ENCODE measurements around the gene LZTS2. TPM values are rescaled to one million over a fixed set of nuclear protein-coding genes. Genes with fewer than 3 reads are reported as not detected.
A peak's percentile ranks its signal among the peaks of the same experiment; 100 is the strongest.

LZTS2 gene
- total RNA-seq, 4 donors from 2014 or later = 41.8 to 86.8 (median 56.6) TPM

GRCh38 chr10:100982916-100983830 lies 16.4 kb upstream of the LZTS2 start:
- in situ Hi-C loops (cut with MboI; ENCODE audit: low pct_ligation_motif_present in 1 of 4, low pct_unique_long_range_greater_than_20kb in 1 of 4, low sequenced_read_pairs in 3 of 4) = no loop called here
- no peak overlapping the region for H3K4me3 ChIP-seq
- H3K9me3 ChIP-seq = no peaks in the 10 kb centered on the region
- TF ChIP-seq POLR2A (IDR thresholded peaks at IDR 0.05) = no peak
- TF ChIP-seq CTCF (IDR thresholded peaks at IDR 0.05) = no peak
- TF ChIP-seq POLR2AphosphoS5 (IDR thresholded peaks at IDR 0.05) = no peak
- no peak for TF ChIP-seq EP300 (IDR thresholded peaks at IDR 0.05; ENCODE audit: low read depth)
- no peaks in the 10 kb centered on the region for H3K27me3 ChIP-seq
- peak; percentile 6 for DNase-seq
- peaks cover 0 to 8% (median 0%) of the 10 kb centered on the region in 4 donors for H3K36me3 ChIP-seq
- H3K4me1 ChIP-seq = peaks cover 15 to 22% (median 19%) of the 10 kb centered on the region in 4 donors
- WGBS, 2 donors (ENCODE audit: low coverage in 1 of 2) = 77 to 93% methylated on average over 2 to 24 of the region's 24 CpGs
- H3K27ac ChIP-seq = no peak overlapping the region
- intact Hi-C loops (cut with DNase I; ENCODE audit: low total_unique reads) = no loop called here

GRCh38 chr10:100983868-100984671 lies 15.5 kb upstream of the LZTS2 start:
- intact Hi-C loops (cut with DNase I; ENCODE audit: low total_unique reads) = no loop called here
- 92% methylated on average over 12 of the region's 13 CpGs; no CpG with 5 or more reads in 1 of the 2 donors for WGBS, 2 donors (ENCODE audit: low coverage in 1 of 2)

GRCh38 chr10:100984672-100985177 lies 14.9 kb upstream of the LZTS2 start:
- peaks cover 17 to 27% (median 22%) of the 10 kb centered on the region in 4 donors for H3K4me1 ChIP-seq
- peaks cover 0 to 5% (median 0%) of the 10 kb centered on the region in 4 donors for H3K36me3 ChIP-seq
- no peaks in the 10 kb centered on the region for H3K9me3 ChIP-seq
- TF ChIP-seq POLR2AphosphoS5 (IDR thresholded peaks at IDR 0.05) = no peak
- no peak for TF ChIP-seq POLR2A (IDR thresholded peaks at IDR 0.05)
- DNase-seq = no peak
- intact Hi-C loops (cut with DNase I; ENCODE audit: low total_unique reads) = no loop called here
- H3K4me3 ChIP-seq = no peak overlapping the region
- WGBS, 2 donors (ENCODE audit: low coverage in 1 of 2) = 85% methylated on average over 2 of the region's 2 CpGs; no CpG with 5 or more reads in 1 of the 2 donors
- no peak overlapping the region for H3K27ac ChIP-seq
- in situ Hi-C loops (cut with MboI; ENCODE audit: low pct_ligation_motif_present in 1 of 4, low pct_unique_long_range_greater_than_20kb in 1 of 4, low sequenced_read_pairs in 3 of 4) = no loop called here
- H3K27me3 ChIP-seq = no peaks in the 10 kb centered on the region

More at GRCh38 chr10:100983868-100984671, 15.5 kb upstream of the LZTS2 start:
- Histone ChIP-seq H3K9me3 (no peaks in the 10 kb centered on the region), H3K27me3 (no peaks in the 10 kb centered on the region), H3K36me3 (peaks cover 0 to 5% (median 0%) of the 10 kb centered on the region in 4 donors), H3K4me3 (no peak overlapping the region), H3K27ac (no peak overlapping the region), H3K4me1 (peaks cover 17 to 27% (median 22%) of the 10 kb centered on the region in 4 donors)
- in situ Hi-C loops (cut with MboI; ENCODE audit: low pct_ligation_motif_present in 1 of 4, low pct_unique_long_range_greater_than_20kb in 1 of 4, low sequenced_read_pairs in 3 of 4) = no loop called here
- no peak for DNase-seq
- TF ChIP-seq EP300 (IDR thresholded peaks at IDR 0.05; ENCODE audit: low read depth) (no peak), POLR2A (IDR thresholded peaks at IDR 0.05) (no peak), CTCF (IDR thresholded peaks at IDR 0.05) (no peak), POLR2AphosphoS5 (IDR thresholded peaks at IDR 0.05) (no peak)

- in situ Hi-C loops (cut with MboI; ENCODE audit: low pct_ligation_motif_present in 1 of 4, low pct_unique_long_range_greater_than_20kb in 1 of 4, low sequenced_read_pairs in 3 of 4) = no loop called here
These were observed 14.3 kb upstream of the LZTS2 start for GRCh38 chr10:100985336-100985735.

More at GRCh38 chr10:100985336-100985735, 14.3 kb upstream of the LZTS2 start:
- intact Hi-C loops (cut with DNase I; ENCODE audit: low total_unique reads) = no loop called here
- WGBS, 2 donors (ENCODE audit: low coverage in 1 of 2) = 57 to 70% methylated on average over 4 to 5 of the region's 5 CpGs
- Histone ChIP-seq H3K36me3 (no peaks in the 10 kb centered on the region), H3K4me3 (no peak overlapping the region), H3K4me1 (peaks cover 17 to 27% (median 22%) of the 10 kb centered on the region in 4 donors), H3K27ac (no peak overlapping the region), H3K27me3 (no peaks in the 10 kb centered on the region), H3K9me3 (no peaks in the 10 kb centered on the region)
- TF ChIP-seq POLR2A (IDR thresholded peaks at IDR 0.05) (no peak), EP300 (IDR thresholded peaks at IDR 0.05; ENCODE audit: low read depth) (no peak), POLR2AphosphoS5 (IDR thresholded peaks at IDR 0.05) (no peak), CTCF (IDR thresholded peaks at IDR 0.05) (no peak)
- no peak for DNase-seq
